OCI-LY1 (cell line): Measurements from ENCODE around the gene DTX1.
A peak's percentile ranks its signal among the peaks of the same experiment; 100 is the strongest.

Source experiments
- H2AFZ ChIP-seq: fragments of 200-600 bp; sonication (generic), shearing (Covaris generic); 2 replicates; pipeline ENCODE4 v1.6.0; 2014; ENCODE audit warnings: antibody characterized with exemption, mild to moderate bottlenecking, low read length
- H3F3A ChIP-seq: fragments of 200-600 bp; sonication (generic), shearing (Covaris generic); 2 replicates; pipeline ENCODE4 v1.6.0; 2014; ENCODE audit warnings: mild to moderate bottlenecking, antibody characterized with exemption, low read length, moderate library complexity; ENCODE audit not compliant: insufficient read depth
- H3K27ac ChIP-seq: fragments of 200-600 bp; sonication (generic); 2 replicates; pipeline ENCODE4 v1.5.1; 2014; ENCODE audit warnings: low read length, mixed run types, mild to moderate bottlenecking, low read depth; ENCODE audit not compliant: poor library complexity, severe bottlenecking
- H3K27me3 ChIP-seq: fragments of 200-600 bp; sonication (generic); 2 replicates; pipeline ENCODE4 v1.6.0; 2014; ENCODE audit warnings: antibody characterized with exemption, mild to moderate bottlenecking, low read length, moderate library complexity; ENCODE audit not compliant: insufficient read depth
- H3K36me3 ChIP-seq: fragments of 200-600 bp; sonication (generic); 2 replicates; pipeline ENCODE4 v1.6.1; 2014; ENCODE audit warnings: mild to moderate bottlenecking, antibody characterized with exemption, low read length, moderate library complexity, mixed read lengths; ENCODE audit not compliant: insufficient read depth
- H3K4me1 ChIP-seq: fragments of 200-600 bp; sonication (generic); 2 replicates; pipeline ENCODE4 v1.5.1; 2014; ENCODE audit warnings: mild to moderate bottlenecking, low read length, moderate library complexity; ENCODE audit not compliant: insufficient read depth, severe bottlenecking
- H3K4me2 ChIP-seq: fragments of 200-600 bp; sonication (generic), shearing (Covaris generic); 2 replicates; pipeline ENCODE4 v1.6.1; 2014; ENCODE audit warnings: low read length
- H3K4me3 ChIP-seq: fragments of 200-600 bp; sonication (generic); 2 replicates; pipeline ENCODE4 v1.5.1; 2014; ENCODE audit warnings: low read length, low read depth, mild to moderate bottlenecking, mixed read lengths; ENCODE audit not compliant: poor library complexity, severe bottlenecking
- H3K79me2 ChIP-seq: fragments of 200-600 bp; shearing (Covaris generic); 2 replicates; pipeline ENCODE4 v1.6.1; 2016; ENCODE audit warnings: mixed run types, low read length, mixed read lengths; ENCODE audit not compliant: insufficient read depth
- H3K9ac ChIP-seq: fragments of 200-600 bp; sonication (generic), shearing (Covaris generic); 2 replicates; pipeline ENCODE4 v1.6.1; 2014; ENCODE audit warnings: mild to moderate bottlenecking, low read length, mixed read lengths
- H3K9me2 ChIP-seq: fragments of 200-600 bp; sonication (generic), shearing (Covaris generic); 2 replicates; pipeline ENCODE4 v1.6.1; 2014; ENCODE audit warnings: low read depth, mild to moderate bottlenecking, low read length, mixed read lengths
- H3K9me3 ChIP-seq: fragments of 200-600 bp; shearing (Covaris generic); 2 replicates; pipeline ENCODE4 v1.6.1; 2014; ENCODE audit warnings: low read length, mixed read lengths
- H4K20me1 ChIP-seq: fragments of 200-600 bp; sonication (generic), shearing (Covaris generic); 2 replicates; pipeline ENCODE4 v1.6.0; 2016; ENCODE audit warnings: mild to moderate bottlenecking, low read length; ENCODE audit not compliant: insufficient read depth
- EZH2 ChIP-seq: fragments of 200-600 bp; sonication (generic), shearing (Covaris generic); IDR thresholded peaks from 2 replicates; pipeline ENCODE4 v1.8.0; 2017; ENCODE audit warnings: borderline replicate concordance, mixed run types, mild to moderate bottlenecking, antibody characterized with exemption, low read length, moderate library complexity, mixed read lengths
- TF ChIP-seq, protein P1 (sequence below): fragments of 200-600 bp; sonication (generic), shearing (Covaris generic); IDR thresholded peaks from 2 replicates; pipeline ENCODE4 v1.5.1; 2017; ENCODE audit warnings: mild to moderate bottlenecking, antibody characterized with exemption, low read length, moderate library complexity, mixed read lengths

Gene DTX1

DNA sequence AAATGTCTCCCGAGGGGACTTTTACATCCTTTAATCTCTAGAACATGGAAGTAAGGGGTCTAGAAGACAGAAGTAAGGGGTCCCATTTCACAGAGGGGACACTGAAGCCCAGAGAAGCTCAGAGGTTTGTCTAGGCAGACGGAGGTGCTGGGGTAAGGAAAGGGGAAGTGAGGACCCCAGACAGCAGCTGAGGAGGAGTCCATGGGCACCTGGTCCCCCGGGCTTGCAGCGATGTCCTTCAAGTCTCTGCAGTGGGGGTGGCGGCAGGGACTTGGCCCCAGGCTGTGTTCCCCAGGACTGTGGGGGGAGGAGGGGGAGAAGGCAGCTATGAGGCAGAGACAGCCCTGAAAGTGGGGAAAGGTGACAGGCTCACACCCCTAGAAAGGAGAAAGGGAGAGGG is 30.7 kb downstream of the DTX1 start:
- H3F3A ChIP-seq: peaks cover 27% of the 10 kb centered on the region
- no peaks in the 10 kb centered on the region for H3K79me2 ChIP-seq

DNA sequence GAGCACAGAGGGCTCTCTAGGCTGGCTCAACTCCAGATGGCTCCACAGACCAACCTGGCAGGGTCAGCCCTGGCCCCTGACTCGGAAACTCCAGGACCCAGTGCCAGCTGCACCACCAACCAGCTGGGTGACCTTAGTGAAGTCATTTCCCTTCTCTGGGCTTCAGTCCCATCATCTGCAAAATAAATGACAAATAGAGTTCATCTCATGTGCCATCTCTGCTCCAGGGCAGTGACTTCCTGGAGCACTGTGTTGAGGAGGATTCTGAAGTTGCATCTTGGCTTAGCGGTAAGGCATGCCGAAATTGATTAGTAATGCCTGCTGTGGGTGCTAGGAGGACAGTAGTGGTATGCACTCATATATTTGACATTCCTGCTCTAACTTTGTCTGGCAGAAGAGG is 31.5 kb downstream of the DTX1 start:
- H3K9ac ChIP-seq: peak overlapping the region; percentile 67; the same call in 1 of the 2 replicates
- H4K20me1 ChIP-seq: no peaks in the 10 kb centered on the region
- H3K4me3 ChIP-seq: no peak overlapping the region
- peaks cover 19% of the 10 kb centered on the region for H3F3A ChIP-seq
- H3K9me2 ChIP-seq: no peaks in the 10 kb centered on the region
- H3K4me1 ChIP-seq: peaks cover 100% of the 10 kb centered on the region
- peak overlapping the region; percentile 61; the same call in 1 of the 2 replicates for H3K4me2 ChIP-seq
- no peak overlapping the region for H2AFZ ChIP-seq
- H3K27ac ChIP-seq: peak overlapping the region; percentile 97
- no peaks in the 10 kb centered on the region for H3K9me3 ChIP-seq
- H3K27me3 ChIP-seq: no peaks in the 10 kb centered on the region
- H3K36me3 ChIP-seq: peaks cover 90% of the 10 kb centered on the region
- no peaks in the 10 kb centered on the region for H3K79me2 ChIP-seq
- TF ChIP-seq EZH2: no peak
- TF ChIP-seq, protein P1, sequence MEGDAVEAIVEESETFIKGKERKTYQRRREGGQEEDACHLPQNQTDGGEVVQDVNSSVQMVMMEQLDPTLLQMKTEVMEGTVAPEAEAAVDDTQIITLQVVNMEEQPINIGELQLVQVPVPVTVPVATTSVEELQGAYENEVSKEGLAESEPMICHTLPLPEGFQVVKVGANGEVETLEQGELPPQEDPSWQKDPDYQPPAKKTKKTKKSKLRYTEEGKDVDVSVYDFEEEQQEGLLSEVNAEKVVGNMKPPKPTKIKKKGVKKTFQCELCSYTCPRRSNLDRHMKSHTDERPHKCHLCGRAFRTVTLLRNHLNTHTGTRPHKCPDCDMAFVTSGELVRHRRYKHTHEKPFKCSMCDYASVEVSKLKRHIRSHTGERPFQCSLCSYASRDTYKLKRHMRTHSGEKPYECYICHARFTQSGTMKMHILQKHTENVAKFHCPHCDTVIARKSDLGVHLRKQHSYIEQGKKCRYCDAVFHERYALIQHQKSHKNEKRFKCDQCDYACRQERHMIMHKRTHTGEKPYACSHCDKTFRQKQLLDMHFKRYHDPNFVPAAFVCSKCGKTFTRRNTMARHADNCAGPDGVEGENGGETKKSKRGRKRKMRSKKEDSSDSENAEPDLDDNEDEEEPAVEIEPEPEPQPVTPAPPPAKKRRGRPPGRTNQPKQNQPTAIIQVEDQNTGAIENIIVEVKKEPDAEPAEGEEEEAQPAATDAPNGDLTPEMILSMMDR: no peak

More for the DNA sequence above, 30.7 kb downstream of the DTX1 start:
- Histone ChIP-seq H3K9me3 (no peaks in the 10 kb centered on the region), H3K4me2 (peak overlapping the region; percentile 61), H3K9ac (peak overlapping the region; percentile 67), H3K4me1 (peaks cover 100% of the 10 kb centered on the region), H4K20me1 (no peaks in the 10 kb centered on the region), H3K9me2 (no peaks in the 10 kb centered on the region), H3K4me3 (peak overlapping the region; percentile 13), H3K36me3 (peaks cover 94% of the 10 kb centered on the region), H2AFZ (no peak overlapping the region), H3K27me3 (no peaks in the 10 kb centered on the region), H3K27ac (peak overlapping the region; percentile 97)
- TF ChIP-seq EZH2: no peak
- TF ChIP-seq, protein P1: no peak

DNA sequence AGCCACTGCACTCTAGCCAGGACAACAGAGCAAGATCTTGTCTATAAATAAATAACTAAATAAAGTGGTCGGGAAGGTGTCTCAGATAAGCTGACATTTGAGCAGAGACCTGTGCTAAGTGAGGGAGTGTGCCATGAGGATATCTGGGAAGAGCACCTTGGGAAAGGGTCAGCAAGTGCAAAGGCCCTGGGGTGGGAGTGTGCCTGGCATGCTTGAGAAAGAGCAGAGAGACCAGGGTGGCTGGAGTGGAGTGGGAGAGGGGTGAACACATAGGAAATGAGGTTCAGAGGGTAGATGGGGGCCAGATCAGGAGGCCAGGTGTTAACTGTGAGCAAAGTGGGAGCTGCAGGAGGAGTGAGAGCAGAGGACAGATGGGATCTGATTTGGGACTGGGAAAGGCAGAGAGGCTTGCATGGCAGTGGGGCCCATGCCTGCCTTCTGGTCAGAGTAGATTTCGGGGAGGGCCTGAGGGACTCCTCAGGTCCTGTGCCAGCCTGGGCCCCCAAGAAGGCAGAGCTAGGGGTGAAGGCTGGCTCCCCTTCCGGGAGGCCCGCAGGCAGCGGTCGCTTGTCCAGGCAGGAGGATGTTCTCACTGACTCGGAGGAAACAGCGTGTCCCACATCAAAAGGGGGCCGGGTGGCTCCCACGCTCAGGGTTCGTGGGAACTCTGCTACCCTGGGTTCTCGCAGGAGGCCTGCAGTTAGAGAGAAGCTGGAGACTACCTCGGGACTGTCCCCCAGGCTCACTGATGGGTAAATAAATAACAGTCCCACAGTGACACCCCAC is 32.6 kb downstream of the DTX1 start:
- peaks cover 20% of the 10 kb centered on the region for H3F3A ChIP-seq
- peak overlapping the region; percentile 52; the same call in 1 of the 2 replicates for H3K4me2 ChIP-seq
- no peaks in the 10 kb centered on the region for H3K79me2 ChIP-seq
- no peak overlapping the region for H2AFZ ChIP-seq
- H3K27ac ChIP-seq: peak overlapping the region; percentile 97
- peak overlapping the region; percentile 39 for H3K9ac ChIP-seq
- no peaks in the 10 kb centered on the region for H3K27me3 ChIP-seq
- H3K9me3 ChIP-seq: no peaks in the 10 kb centered on the region
- H3K9me2 ChIP-seq: no peaks in the 10 kb centered on the region
- peaks cover 96% of the 10 kb centered on the region for H3K4me1 ChIP-seq
- H3K4me3 ChIP-seq: no peak overlapping the region
- no peaks in the 10 kb centered on the region for H4K20me1 ChIP-seq
- TF ChIP-seq EZH2: no peak
- TF ChIP-seq, protein P1: no peak
- H3K36me3 ChIP-seq: peaks cover 88% of the 10 kb centered on the region
